ENCODE measurements around the gene NT5DC2. TPM values are rescaled to one million over a fixed set of nuclear protein-coding genes. Genes with fewer than 3 reads are reported as not detected.

Gene NT5DC2
- total RNA-seq, 2 experiments from 2014 or later: 53.8 to 61.7 TPM

- intact Hi-C loops (cut with micrococcal nuclease): no loop called here
Observed at GRCh38 chr3:52516509-52517195, 17.0 kb downstream of the NT5DC2 start.

GRCh38 chr3:52515192-52515591 lies 18.5 kb downstream of the NT5DC2 start:
- Mint-ChIP-seq H3K9me3 (no peaks in the 10 kb centered on the region), H3K27ac (no peak overlapping the region), H3K36me3 (ENCODE audit: low read depth) (no peaks in the 10 kb centered on the region), H3K4me1 (ENCODE audit: low read depth) (no peaks in the 10 kb centered on the region), H3K27me3 (no peaks in the 10 kb centered on the region), H3K4me3 (no peak overlapping the region)
- intact Hi-C loops (cut with micrococcal nuclease): no loop called here
- no peak for ATAC-seq
- ChIA-PET CTCF (no interaction called here), POLR2A (no interaction called here)
- TF ChIP-seq CTCF (IDR thresholded peaks at IDR 0.05): no peak
- no peak for DNase-seq

More at GRCh38 chr3:52516509-52517195, 17.0 kb downstream of the NT5DC2 start:
- ATAC-seq (no peak), DNase-seq (no peak)
- ChIA-PET CTCF (no interaction called here), POLR2A (no interaction called here)
- no peaks in the 10 kb centered on the region for H3K9me3 Mint-ChIP-seq
- no peaks in the 10 kb centered on the region for H3K36me3 Mint-ChIP-seq (ENCODE audit: low read depth)
- no peaks in the 10 kb centered on the region for H3K4me1 Mint-ChIP-seq (ENCODE audit: low read depth)
- no peak for TF ChIP-seq CTCF (IDR thresholded peaks at IDR 0.05)
- H3K27ac Mint-ChIP-seq: no peak overlapping the region
- H3K27me3 Mint-ChIP-seq: no peaks in the 10 kb centered on the region
- no peak overlapping the region for H3K4me3 Mint-ChIP-seq

GRCh38 chr3:52514576-52514975 lies 19.1 kb downstream of the NT5DC2 start:
- Mint-ChIP-seq H3K4me1 (ENCODE audit: low read depth) (no peaks in the 10 kb centered on the region), H3K9me3 (no peaks in the 10 kb centered on the region), H3K27me3 (no peaks in the 10 kb centered on the region), H3K4me3 (no peak overlapping the region), H3K36me3 (ENCODE audit: low read depth) (no peaks in the 10 kb centered on the region), H3K27ac (no peak overlapping the region)
- no peak for TF ChIP-seq CTCF (IDR thresholded peaks at IDR 0.05)
- intact Hi-C loops (cut with micrococcal nuclease): no loop called here
- ATAC-seq: no peak
- ChIA-PET POLR2A (no interaction called here), CTCF (no interaction called here)
- DNase-seq: no peak

- Mint-ChIP-seq H3K27me3 (no peaks in the 10 kb centered on the region), H3K36me3 (ENCODE audit: low read depth) (no peaks in the 10 kb centered on the region), H3K9me3 (no peaks in the 10 kb centered on the region), H3K27ac (no peak overlapping the region), H3K4me1 (ENCODE audit: low read depth) (no peaks in the 10 kb centered on the region), H3K4me3 (no peak overlapping the region)
- intact Hi-C loops (cut with micrococcal nuclease): no loop called here
- no peak for TF ChIP-seq CTCF (IDR thresholded peaks at IDR 0.05)
- no peak for DNase-seq
- ChIA-PET CTCF (no interaction called here), POLR2A (no interaction called here)
- no peak for ATAC-seq
Observed at GRCh38 chr3:52513281-52513680, 20.4 kb downstream of the NT5DC2 start.

- ATAC-seq (no peak), DNase-seq (no peak)
- POLR2A ChIA-PET: no interaction called here
- Mint-ChIP-seq H3K27me3 (no peaks in the 10 kb centered on the region), H3K4me3 (no peak overlapping the region), H3K27ac (no peak overlapping the region), H3K9me3 (no peaks in the 10 kb centered on the region), H3K4me1 (ENCODE audit: low read depth) (no peaks in the 10 kb centered on the region), H3K36me3 (ENCODE audit: low read depth) (no peaks in the 10 kb centered on the region)
- TF ChIP-seq CTCF (IDR thresholded peaks at IDR 0.05): no peak
- intact Hi-C loops (cut with micrococcal nuclease): no loop called here
- CTCF ChIA-PET: no interaction called here
Observed at GRCh38 chr3:52512727-52513126, 20.9 kb downstream of the NT5DC2 start.

All from activated CD8-positive, alpha-beta T cell treated with anti-CD3 and anti-CD28 coated beads for 36 hours (primary cell).